Liver (tissue), 2 donors: ENCODE results near the gene ASXL2.
"Not testable (repeated sequence)": the region's sequence is repeated elsewhere in the genome, so short reads cannot be mapped to it uniquely, and the experiment has no call there.

Experiments used
- ZBTB33 ChIP-seq: IDR thresholded peaks from 2 replicates; pipeline ENCODE4 v1.6.1; 2016; ENCODE audit warnings: antibody characterized with exemption
- TF ChIP-seq, protein P1 (sequence below): IDR thresholded peaks from 2 replicates; pipeline ENCODE4 v1.6.1; 2016; ENCODE audit warnings: antibody characterized with exemption
- TF ChIP-seq, protein P2 (sequence below): fragments of 150-350 bp; IDR thresholded peaks from 2 replicates; pipeline ENCODE4 v1.5.1; 2017; ENCODE audit warnings: improper control_type of control experiment, low read depth, low read length; ENCODE audit not compliant: missing input control
- donor health status: healthy.

DNA sequence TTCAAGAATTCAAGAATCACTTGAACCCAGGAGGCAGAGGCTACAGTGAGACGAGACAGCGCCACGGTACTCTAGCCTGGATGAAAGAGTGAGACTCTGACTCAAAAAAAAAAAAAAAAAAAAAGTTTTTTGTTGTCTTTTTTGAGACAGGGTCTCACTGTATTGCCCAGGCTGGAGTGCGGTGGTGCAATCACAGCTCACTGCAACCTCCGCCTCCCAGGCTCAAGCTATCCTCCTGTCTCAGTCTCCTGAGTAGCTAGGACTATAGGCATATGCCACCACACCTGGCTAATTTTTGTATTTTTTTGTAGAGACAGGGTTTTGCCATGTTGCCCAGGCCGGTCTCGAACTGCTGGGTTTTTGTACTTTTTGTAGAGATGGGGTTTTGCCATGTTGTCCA, 28.9 kb downstream of the ASXL2 start:
- TF ChIP-seq, protein P1, sequence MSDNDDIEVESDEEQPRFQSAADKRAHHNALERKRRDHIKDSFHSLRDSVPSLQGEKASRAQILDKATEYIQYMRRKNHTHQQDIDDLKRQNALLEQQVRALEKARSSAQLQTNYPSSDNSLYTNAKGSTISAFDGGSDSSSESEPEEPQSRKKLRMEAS = not testable (repeated sequence)
- TF ChIP-seq, protein P2, sequence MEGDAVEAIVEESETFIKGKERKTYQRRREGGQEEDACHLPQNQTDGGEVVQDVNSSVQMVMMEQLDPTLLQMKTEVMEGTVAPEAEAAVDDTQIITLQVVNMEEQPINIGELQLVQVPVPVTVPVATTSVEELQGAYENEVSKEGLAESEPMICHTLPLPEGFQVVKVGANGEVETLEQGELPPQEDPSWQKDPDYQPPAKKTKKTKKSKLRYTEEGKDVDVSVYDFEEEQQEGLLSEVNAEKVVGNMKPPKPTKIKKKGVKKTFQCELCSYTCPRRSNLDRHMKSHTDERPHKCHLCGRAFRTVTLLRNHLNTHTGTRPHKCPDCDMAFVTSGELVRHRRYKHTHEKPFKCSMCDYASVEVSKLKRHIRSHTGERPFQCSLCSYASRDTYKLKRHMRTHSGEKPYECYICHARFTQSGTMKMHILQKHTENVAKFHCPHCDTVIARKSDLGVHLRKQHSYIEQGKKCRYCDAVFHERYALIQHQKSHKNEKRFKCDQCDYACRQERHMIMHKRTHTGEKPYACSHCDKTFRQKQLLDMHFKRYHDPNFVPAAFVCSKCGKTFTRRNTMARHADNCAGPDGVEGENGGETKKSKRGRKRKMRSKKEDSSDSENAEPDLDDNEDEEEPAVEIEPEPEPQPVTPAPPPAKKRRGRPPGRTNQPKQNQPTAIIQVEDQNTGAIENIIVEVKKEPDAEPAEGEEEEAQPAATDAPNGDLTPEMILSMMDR = not testable (repeated sequence)
- not testable (repeated sequence) for TF ChIP-seq ZBTB33
